ENCODE results near the gene GTF3C4. TPM values are rescaled to one million over a fixed set of nuclear protein-coding genes. Genes with fewer than 3 reads are reported as not detected.

GTF3C4 gene
- total and polyA plus RNA-seq, 2 experiments from 2014 or later, result 6.1 to 19.2 TPM

DNA sequence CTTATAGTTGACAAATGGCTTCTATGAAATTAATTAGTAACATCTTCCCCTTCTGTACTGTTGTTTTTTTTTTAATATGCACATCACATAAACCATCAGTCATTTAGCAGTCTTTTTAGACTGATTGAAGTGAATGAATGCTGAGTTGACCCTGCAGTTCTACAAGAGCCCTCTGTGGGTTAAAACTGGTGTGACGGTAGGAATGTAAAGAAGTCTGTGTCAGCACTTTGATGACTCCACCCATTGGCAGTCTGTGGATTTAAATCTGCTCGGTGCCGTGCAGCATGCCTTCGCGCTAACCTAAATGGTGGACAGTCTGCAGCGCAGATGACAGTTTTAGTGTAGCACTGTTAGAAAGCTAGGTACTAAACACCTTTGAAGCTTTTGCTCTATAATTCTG, 3.1 kb downstream of the GTF3C4 start:
- H3K9me3 ChIP-seq (ENCODE audit: low read depth), result no peaks in the 10 kb centered on the region
- no peaks in the 10 kb centered on the region for H3K36me3 ChIP-seq (replicated peaks; ENCODE audit: insufficient read depth, low read depth)
- peak; percentile 60 for DNase-seq (ENCODE audit: low spot score)
- peak overlapping the region; percentile 96 for H3K4me2 ChIP-seq
- H3K4me1 ChIP-seq (ENCODE audit: insufficient read depth), result peaks cover 23% of the 10 kb centered on the region
- peaks cover 42% of the 10 kb centered on the region for H4K20me1 ChIP-seq (ENCODE audit: insufficient read depth, poor library complexity, severe bottlenecking)
- H3K79me2 ChIP-seq, result peaks cover 88% of the 10 kb centered on the region
- no peaks in the 10 kb centered on the region for H3K9me2 ChIP-seq (replicated peaks; ENCODE audit: insufficient read depth)
- no peak overlapping the region for H3K27ac ChIP-seq
- H3K4me3 ChIP-seq, result no peak overlapping the region
- TF ChIP-seq CTCF (IDR thresholded peaks at IDR 0.05; ENCODE audit: poor library complexity) (no peak), EZH2 (IDR thresholded peaks at IDR 0.05; ENCODE audit: borderline replicate concordance) (no peak), EZH2phosphoT487 (IDR thresholded peaks at IDR 0.05; ENCODE audit: low read depth, severe bottlenecking, unreplicated experiment) (no peak)
- no peaks in the 10 kb centered on the region for H3K27me3 ChIP-seq
- WGBS (ENCODE audit: low lambda C conversion rate, missing lambda C conversion rate), result 51% methylated on average over 6 of the region's 6 CpGs
- H2AFZ ChIP-seq, result no peak overlapping the region

- Histone ChIP-seq H3K27ac (no peak overlapping the region), H3K79me2 (peaks cover 92% of the 10 kb centered on the region), H3K9me3 (ENCODE audit: low read depth) (no peaks in the 10 kb centered on the region), H4K20me1 (ENCODE audit: insufficient read depth, poor library complexity, severe bottlenecking) (peaks cover 42% of the 10 kb centered on the region), H3K27me3 (no peaks in the 10 kb centered on the region), H3K9me2 (replicated peaks; ENCODE audit: insufficient read depth) (no peaks in the 10 kb centered on the region), H3K4me1 (ENCODE audit: insufficient read depth) (peaks cover 15% of the 10 kb centered on the region), H3K4me3 (no peak overlapping the region), H3K36me3 (replicated peaks; ENCODE audit: insufficient read depth, low read depth) (no peaks in the 10 kb centered on the region), H2AFZ (no peak overlapping the region), H3K4me2 (no peak overlapping the region)
- no peak for DNase-seq (ENCODE audit: low spot score)
- no peak for TF ChIP-seq EZH2phosphoT487 (IDR thresholded peaks at IDR 0.05; ENCODE audit: low read depth, severe bottlenecking, unreplicated experiment)
- TF ChIP-seq CTCF (IDR thresholded peaks at IDR 0.05; ENCODE audit: poor library complexity), result no peak
- no peak for TF ChIP-seq EZH2 (IDR thresholded peaks at IDR 0.05; ENCODE audit: borderline replicate concordance)
- 93% methylated on average over 4 of the region's 4 CpGs for WGBS (ENCODE audit: low lambda C conversion rate, missing lambda C conversion rate)
These were observed 4.2 kb downstream of the GTF3C4 start for GRCh38 chr9:132674485-132674884.

GRCh38 chr9:132677976-132678375, 7.7 kb downstream of the GTF3C4 start:
- Histone ChIP-seq H2AFZ (no peak overlapping the region), H3K4me1 (ENCODE audit: insufficient read depth) (peaks cover 4% of the 10 kb centered on the region), H3K9me2 (replicated peaks; ENCODE audit: insufficient read depth) (no peaks in the 10 kb centered on the region), H3K9me3 (ENCODE audit: low read depth) (no peaks in the 10 kb centered on the region), H3K79me2 (peaks cover 100% of the 10 kb centered on the region), H3K4me3 (no peak overlapping the region), H3K27me3 (no peaks in the 10 kb centered on the region), H3K27ac (no peak overlapping the region), H3K4me2 (no peak overlapping the region), H4K20me1 (ENCODE audit: insufficient read depth, poor library complexity, severe bottlenecking) (peaks cover 48% of the 10 kb centered on the region), H3K36me3 (replicated peaks; ENCODE audit: insufficient read depth, low read depth) (no peaks in the 10 kb centered on the region)
- 98% methylated on average over 8 of the region's 8 CpGs for WGBS (ENCODE audit: low lambda C conversion rate, missing lambda C conversion rate)
- TF ChIP-seq CTCF (IDR thresholded peaks at IDR 0.05; ENCODE audit: poor library complexity), result no peak
- TF ChIP-seq EZH2phosphoT487 (IDR thresholded peaks at IDR 0.05; ENCODE audit: low read depth, severe bottlenecking, unreplicated experiment), result no peak
- TF ChIP-seq EZH2 (IDR thresholded peaks at IDR 0.05; ENCODE audit: borderline replicate concordance), result no peak
- no peak for DNase-seq (ENCODE audit: low spot score)

All from hepatocyte (in vitro differentiated cells).